Mesendoderm (in vitro differentiated cells): ENCODE results near the gene KLHL6.

Experiments used
- DNase-seq: peaks from one replicate; pipeline ENCODE4 v3.0.0; 2013
- H2AK5ac ChIP-seq: 2 replicates; pipeline ENCODE4 v1.6.1; 2013; ENCODE audit warnings: low read length, inconsistent platforms
- H2BK120ac ChIP-seq: 2 replicates; pipeline ENCODE4 v1.6.1; 2013; ENCODE audit warnings: low read depth, mild to moderate bottlenecking, low read length, moderate library complexity, mixed read lengths
- H2BK15ac ChIP-seq: replicated peaks from 2 replicates; pipeline ENCODE4 v1.6.1; 2013; ENCODE audit warnings: low read depth, mild to moderate bottlenecking, moderate library complexity
- H2BK5ac ChIP-seq: 2 replicates; pipeline ENCODE4 v1.6.1; 2013; ENCODE audit warnings: low read length, inconsistent platforms
- H3K18ac ChIP-seq: 2 replicates; pipeline ENCODE4 v1.6.1; 2013; ENCODE audit warnings: mild to moderate bottlenecking, low read length, mixed read lengths
- H3K23ac ChIP-seq: one replicate; pipeline ENCODE4 v1.6.1; 2013; ENCODE audit warnings: low read length
- H3K27ac ChIP-seq: 2 replicates; pipeline ENCODE4 v1.5.1; 2013; ENCODE audit warnings: low read depth, mild to moderate bottlenecking, inconsistent platforms, low read length, moderate library complexity
- H3K27me3 ChIP-seq: 2 replicates; pipeline ENCODE4 v1.6.1; 2013; ENCODE audit warnings: low read length, control low read depth, mild to moderate bottlenecking, inconsistent platforms; ENCODE audit not compliant: insufficient read depth, poor library complexity
- H3K36me3 ChIP-seq: 2 replicates; pipeline ENCODE4 v1.6.1; 2013; ENCODE audit warnings: low read length, inconsistent platforms; ENCODE audit not compliant: control insufficient read depth, insufficient read depth
- H3K4ac ChIP-seq: one replicate; pipeline ENCODE4 v1.6.1; 2013; ENCODE audit warnings: low read depth, mild to moderate bottlenecking, low read length, moderate library complexity
- H3K4me1 ChIP-seq: 2 replicates; pipeline ENCODE4 v1.6.1; 2013; ENCODE audit warnings: low read depth, low read length, inconsistent platforms; ENCODE audit not compliant: control insufficient read depth
- H3K4me2 ChIP-seq: 2 replicates; pipeline ENCODE4 v1.6.1; 2013; ENCODE audit warnings: low read length
- H3K4me3 ChIP-seq: 2 replicates; pipeline ENCODE4 v1.5.1; 2013; ENCODE audit warnings: mild to moderate bottlenecking, low read length
- H3K56ac ChIP-seq: one replicate; pipeline ENCODE4 v1.6.1; 2013; ENCODE audit warnings: low read length
- H3K79me1 ChIP-seq: 2 replicates; pipeline ENCODE4 v1.6.1; 2013; ENCODE audit warnings: low read length, inconsistent platforms
- H3K79me2 ChIP-seq: 2 replicates; pipeline ENCODE4 v1.6.1; 2013; ENCODE audit warnings: mild to moderate bottlenecking, low read length; ENCODE audit not compliant: control insufficient read depth, insufficient read depth
- H3K9ac ChIP-seq: 2 replicates; pipeline ENCODE4 v1.6.1; 2013; ENCODE audit warnings: low read length, inconsistent platforms
- H4K5ac ChIP-seq: one replicate; pipeline ENCODE4 v1.6.1; 2013; ENCODE audit warnings: low read length
- H4K8ac ChIP-seq: one replicate; pipeline ENCODE4 v1.6.1; 2013; ENCODE audit warnings: low read depth, mild to moderate bottlenecking, control low read depth, low read length, moderate library complexity
- WGBS: extraction: QIAGEN DNeasy Blood & Tissue Kit; methylation state at CpG from one replicate; pipeline ENCODE4 v1.1.7; 2013; ENCODE audit warnings: low lambda C conversion rate, missing lambda C conversion rate; ENCODE audit not compliant: insufficient coverage; ENCODE audit errors: extremely low coverage; 5-methylcytosine and 5-hydroxymethylcytosine counted together

The KLHL6 gene

GRCh38 chr3:183541235-183541655 is 14.3 kb downstream of the KLHL6 start:
- H2BK120ac ChIP-seq: no peak overlapping the region
- H3K56ac ChIP-seq: no peak overlapping the region
- H3K18ac ChIP-seq: no peak overlapping the region
- no peaks in the 10 kb centered on the region for H3K79me2 ChIP-seq
- no peak overlapping the region for H3K23ac ChIP-seq
- DNase-seq: no peak
- H3K4me1 ChIP-seq: peaks cover 3% of the 10 kb centered on the region
- H3K9ac ChIP-seq: no peak overlapping the region
- no peaks in the 10 kb centered on the region for H3K36me3 ChIP-seq
- H4K5ac ChIP-seq: no peak overlapping the region
- no peak overlapping the region for H3K4ac ChIP-seq
- no peak overlapping the region for H3K4me3 ChIP-seq
- no CpG with 5 or more reads among the region's 6 CpGs for WGBS
- H3K27me3 ChIP-seq: no peaks in the 10 kb centered on the region
- no peak overlapping the region for H4K8ac ChIP-seq
- H2AK5ac ChIP-seq: no peak overlapping the region
- H3K4me2 ChIP-seq: no peak overlapping the region
- H3K79me1 ChIP-seq: no peaks in the 10 kb centered on the region
- H2BK15ac ChIP-seq: no peak overlapping the region
- H3K27ac ChIP-seq: no peak overlapping the region
- no peak overlapping the region for H2BK5ac ChIP-seq

- WGBS: no CpG with 5 or more reads among the region's 14 CpGs
- no peak overlapping the region for H3K4me3 ChIP-seq
- H3K56ac ChIP-seq: no peak overlapping the region
Measured at GRCh38 chr3:183540501-183541234, 14.8 kb downstream of the KLHL6 start.

GRCh38 chr3:183539811-183540210 is 15.7 kb downstream of the KLHL6 start:
- H2AK5ac ChIP-seq: no peak overlapping the region
- H3K18ac ChIP-seq: no peak overlapping the region
- H2BK5ac ChIP-seq: no peak overlapping the region
- H2BK15ac ChIP-seq: no peak overlapping the region
- no peak overlapping the region for H4K8ac ChIP-seq
- H3K27me3 ChIP-seq: no peaks in the 10 kb centered on the region
- H3K36me3 ChIP-seq: no peaks in the 10 kb centered on the region
- H3K4ac ChIP-seq: no peak overlapping the region
- H3K56ac ChIP-seq: no peak overlapping the region
- H3K4me1 ChIP-seq: no peaks in the 10 kb centered on the region
- no peak for DNase-seq
- no peak overlapping the region for H3K4me3 ChIP-seq
- H3K9ac ChIP-seq: no peak overlapping the region
- no peak overlapping the region for H4K5ac ChIP-seq
- H2BK120ac ChIP-seq: no peak overlapping the region
- no peak overlapping the region for H3K27ac ChIP-seq
- whole genome bisulfite sequencing: no CpG with 5 or more reads among the region's 3 CpGs
- H3K23ac ChIP-seq: no peak overlapping the region
- no peak overlapping the region for H3K4me2 ChIP-seq
- H3K79me1 ChIP-seq: no peaks in the 10 kb centered on the region
- H3K79me2 ChIP-seq: no peaks in the 10 kb centered on the region

More at GRCh38 chr3:183540501-183541234, 14.8 kb downstream of the KLHL6 start:
- H3K79me1 ChIP-seq: no peaks in the 10 kb centered on the region
- H2BK5ac ChIP-seq: no peak overlapping the region
- no peak overlapping the region for H3K9ac ChIP-seq
- no peak overlapping the region for H2AK5ac ChIP-seq
- no peak overlapping the region for H3K27ac ChIP-seq
- no peak overlapping the region for H3K4ac ChIP-seq
- H4K5ac ChIP-seq: no peak overlapping the region
- no peak for DNase-seq
- peaks cover 3% of the 10 kb centered on the region for H3K4me1 ChIP-seq
- H2BK15ac ChIP-seq: no peak overlapping the region
- H2BK120ac ChIP-seq: no peak overlapping the region
- no peak overlapping the region for H3K4me2 ChIP-seq
- H3K23ac ChIP-seq: no peak overlapping the region
- H3K27me3 ChIP-seq: no peaks in the 10 kb centered on the region
- no peak overlapping the region for H4K8ac ChIP-seq
- H3K36me3 ChIP-seq: no peaks in the 10 kb centered on the region
- no peaks in the 10 kb centered on the region for H3K79me2 ChIP-seq
- no peak overlapping the region for H3K18ac ChIP-seq

GRCh38 chr3:183538486-183538885 is 17.0 kb downstream of the KLHL6 start:
- Histone ChIP-seq H2AK5ac (no peak overlapping the region), H3K79me2 (no peaks in the 10 kb centered on the region), H3K36me3 (no peaks in the 10 kb centered on the region), H3K4me1 (no peaks in the 10 kb centered on the region), H3K4ac (no peak overlapping the region), H2BK120ac (no peak overlapping the region), H2BK15ac (no peak overlapping the region), H3K4me3 (no peak overlapping the region), H3K9ac (no peak overlapping the region), H3K23ac (no peak overlapping the region), H4K8ac (no peak overlapping the region), H3K27me3 (no peaks in the 10 kb centered on the region), H3K27ac (no peak overlapping the region), H2BK5ac (no peak overlapping the region), H4K5ac (no peak overlapping the region), H3K18ac (no peak overlapping the region), H3K79me1 (no peaks in the 10 kb centered on the region), H3K56ac (no peak overlapping the region), H3K4me2 (no peak overlapping the region)
- no CpG with 5 or more reads among the region's 1 CpG for WGBS
- DNase-seq: no peak

GRCh38 chr3:183537295-183537730 is 18.2 kb downstream of the KLHL6 start:
- H3K56ac ChIP-seq: no peak overlapping the region
- H3K23ac ChIP-seq: no peak overlapping the region
- H3K4me1 ChIP-seq: no peaks in the 10 kb centered on the region
- H3K79me2 ChIP-seq: no peaks in the 10 kb centered on the region
- no peaks in the 10 kb centered on the region for H3K79me1 ChIP-seq
- no peak overlapping the region for H2AK5ac ChIP-seq
- no peaks in the 10 kb centered on the region for H3K36me3 ChIP-seq
- H2BK120ac ChIP-seq: no peak overlapping the region
- H4K5ac ChIP-seq: no peak overlapping the region
- H2BK5ac ChIP-seq: no peak overlapping the region
- H2BK15ac ChIP-seq: no peak overlapping the region
- H3K9ac ChIP-seq: no peak overlapping the region
- no peak overlapping the region for H3K4ac ChIP-seq
- no peak overlapping the region for H3K18ac ChIP-seq
- H3K4me2 ChIP-seq: no peak overlapping the region
- no peak overlapping the region for H3K4me3 ChIP-seq
- H3K27ac ChIP-seq: no peak overlapping the region
- H3K27me3 ChIP-seq: no peaks in the 10 kb centered on the region
- WGBS: no CpG with 5 or more reads among the region's 4 CpGs
- no peak overlapping the region for H4K8ac ChIP-seq
- DNase-seq: no peak
